Muscle layer of colon (tissue), 2 donors: ENCODE results near the gene EFCAB3.
"Not testable (repeated sequence)": the region's sequence is repeated elsewhere in the genome, so short reads cannot be mapped to it uniquely, and the experiment has no call there.

ENCODE experiments used
- H3K27ac ChIP-seq: one replicate; pipeline ENCODE4 v1.7.0; 2013; ENCODE audit warnings: low read depth, mild to moderate bottlenecking, low read length, moderate library complexity
- H3K27me3 ChIP-seq, 2 donors: one replicate each; pipeline ENCODE4 v1.7.0; 2013; ENCODE audit warnings: low read length in 2 of 2, mild to moderate bottlenecking in 2 of 2; ENCODE audit not compliant: insufficient read depth in 2 of 2, control insufficient read depth in 1 of 2
- H3K36me3 ChIP-seq: one replicate; pipeline ENCODE4 v1.7.0; 2013; ENCODE audit warnings: mild to moderate bottlenecking, low read length; ENCODE audit not compliant: insufficient read depth
- H3K4me1 ChIP-seq: one replicate; pipeline ENCODE4 v1.7.0; 2013; ENCODE audit warnings: mild to moderate bottlenecking, low read length; ENCODE audit not compliant: insufficient read depth
- H3K4me3 ChIP-seq, 2 donors: one replicate each; pipeline ENCODE4 v1.7.0; 2013; ENCODE audit warnings: low read length in 2 of 2, low read depth in 1 of 2, mild to moderate bottlenecking in 1 of 2, moderate library complexity in 1 of 2
- H3K9ac ChIP-seq: one replicate; pipeline ENCODE4 v1.7.0; 2013; ENCODE audit warnings: low read length
- H3K9me3 ChIP-seq: one replicate; pipeline ENCODE4 v1.7.0; 2013; ENCODE audit warnings: mild to moderate bottlenecking, low read length
- donor health status: abdominal sarcoma.
- donor health status: Adenocarcinoma of cecum.

The EFCAB3 gene

GRCh38 chr17:62380253-62380652 is at the start of gene EFCAB3:
EFCAB3 (plus strand) TSS chr17:62380553; CDS start chr17:62382980, 2,427 bp downstream.
- Histone ChIP-seq H3K36me3 (no peaks in the 10 kb centered on the region), H3K27ac (no peak within 1 kb of the TSS), H3K4me3 (no peak within 1 kb of the TSS), H3K4me1 (no peaks in the 10 kb centered on the region), H3K27me3 (no peaks in the 10 kb centered on the region), H3K9me3 (no peaks in the 10 kb centered on the region), H3K9ac (no peak within 1 kb of the TSS)

GRCh38 chr17:62336527-62336926 is 43.8 kb upstream of the EFCAB3 start:
- Histone ChIP-seq H3K9ac (no peak overlapping the region), H3K4me3 (no peak overlapping the region), H3K4me1 (no peaks in the 10 kb centered on the region), H3K27ac (no peak overlapping the region), H3K36me3 (no peaks in the 10 kb centered on the region), H3K27me3 (no peaks in the 10 kb centered on the region), H3K9me3 (no peaks in the 10 kb centered on the region)

GRCh38 chr17:62343764-62344270 is 36.5 kb upstream of the EFCAB3 start:
- Histone ChIP-seq H3K27me3 (no peaks in the 10 kb centered on the region), H3K4me3 (no peak overlapping the region)

GRCh38 chr17:62351176-62351575 is 29.2 kb upstream of the EFCAB3 start:
- Histone ChIP-seq H3K36me3 (no peaks in the 10 kb centered on the region), H3K9me3 (no peaks in the 10 kb centered on the region), H3K9ac (no peak overlapping the region), H3K27ac (no peak overlapping the region), H3K27me3 (no peaks in the 10 kb centered on the region), H3K4me3 (no peak overlapping the region), H3K4me1 (no peaks in the 10 kb centered on the region)

More at GRCh38 chr17:62343764-62344270, 36.5 kb upstream of the EFCAB3 start:
- no peaks in the 10 kb centered on the region for H3K36me3 ChIP-seq
- no peak overlapping the region for H3K27ac ChIP-seq
- H3K4me1 ChIP-seq: no peaks in the 10 kb centered on the region
- no peak overlapping the region for H3K9ac ChIP-seq
- no peaks in the 10 kb centered on the region for H3K9me3 ChIP-seq

- Histone ChIP-seq H3K27me3 (no peaks in the 10 kb centered on the region), H3K36me3 (no peaks in the 10 kb centered on the region), H3K4me3 (no peak overlapping the region), H3K9me3 (no peaks in the 10 kb centered on the region), H3K27ac (no peak overlapping the region), H3K9ac (no peak overlapping the region), H3K4me1 (no peaks in the 10 kb centered on the region)
These were observed 14.2 kb upstream of the EFCAB3 start for GRCh38 chr17:62366191-62366590.

- H3K9ac ChIP-seq: no peak overlapping the region
These were observed 1.2 kb downstream of the EFCAB3 start for GRCh38 chr17:62381561-62381960.

GRCh38 chr17:62388856-62389255 is 8.5 kb downstream of the EFCAB3 start:
- H3K27ac ChIP-seq: no peak overlapping the region
- no peaks in the 10 kb centered on the region for H3K4me1 ChIP-seq
- no peak overlapping the region for H3K4me3 ChIP-seq
- H3K27me3 ChIP-seq: no peaks in the 10 kb centered on the region
- H3K36me3 ChIP-seq: no peaks in the 10 kb centered on the region
- H3K9me3 ChIP-seq: no peaks in the 10 kb centered on the region
- H3K9ac ChIP-seq: no peak overlapping the region

More at GRCh38 chr17:62381561-62381960, 1.2 kb downstream of the EFCAB3 start:
- Histone ChIP-seq H3K27me3 (no peaks in the 10 kb centered on the region), H3K9me3 (no peaks in the 10 kb centered on the region), H3K4me3 (no peak overlapping the region), H3K4me1 (no peaks in the 10 kb centered on the region), H3K27ac (no peak overlapping the region), H3K36me3 (no peaks in the 10 kb centered on the region)

- H3K27ac ChIP-seq: no peak overlapping the region
- H3K36me3 ChIP-seq: no peaks in the 10 kb centered on the region
- H3K9me3 ChIP-seq: no peaks in the 10 kb centered on the region
- H3K27me3 ChIP-seq: no peaks in the 10 kb centered on the region
- no peak overlapping the region for H3K9ac ChIP-seq
- H3K4me3 ChIP-seq: no peak overlapping the region
- no peaks in the 10 kb centered on the region for H3K4me1 ChIP-seq
These were observed 12.6 kb downstream of the EFCAB3 start for GRCh38 chr17:62392908-62393307.

GRCh38 chr17:62398891-62399290 is 18.5 kb downstream of the EFCAB3 start:
- Histone ChIP-seq H3K9ac (no peak overlapping the region), H3K4me1 (no peaks in the 10 kb centered on the region), H3K27me3 (no peaks in the 10 kb centered on the region), H3K4me3 (no peak overlapping the region), H3K27ac (no peak overlapping the region), H3K36me3 (no peaks in the 10 kb centered on the region), H3K9me3 (no peaks in the 10 kb centered on the region)

- no peaks in the 10 kb centered on the region for H3K27me3 ChIP-seq
- no peaks in the 10 kb centered on the region for H3K4me1 ChIP-seq
- no peak overlapping the region for H3K27ac ChIP-seq
- no peaks in the 10 kb centered on the region for H3K36me3 ChIP-seq
- H3K9ac ChIP-seq: no peak overlapping the region
- H3K9me3 ChIP-seq: no peaks in the 10 kb centered on the region
- no peak overlapping the region for H3K4me3 ChIP-seq
These were observed 25.1 kb downstream of the EFCAB3 start for GRCh38 chr17:62405451-62405850.

- H3K9me3 ChIP-seq, H3K4me3 ChIP-seq, H3K27ac ChIP-seq, H3K36me3 ChIP-seq, H3K9ac ChIP-seq, H3K27me3 ChIP-seq, H3K4me1 ChIP-seq: not testable (repeated sequence)
These were observed 32.7 kb downstream of the EFCAB3 start for GRCh38 chr17:62413090-62413489.

GRCh38 chr17:62423647-62424461 is 43.5 kb downstream of the EFCAB3 start, which contains the start of gene METTL2A:
METTL2A (plus strand) TSS chr17:62423897; CDS start chr17:62423903, 6 bp downstream.
- H3K27ac ChIP-seq, H3K4me1 ChIP-seq, H3K27me3 ChIP-seq, H3K36me3 ChIP-seq, H3K9me3 ChIP-seq: not testable (repeated sequence)
- H3K9ac ChIP-seq: peak within 1 kb of the TSS; percentile 27
- peak within 1 kb of the TSS; percentile 73 to 77 for H3K4me3 ChIP-seq
